Activated naive CD4-positive, alpha-beta T cell treated with Interleukin-2 at 50 U/mL for 16 hours (primary cell): Measurements from ENCODE around the gene CEACAM3.

ENCODE experiments used
- DNase-seq: peaks from one replicate; pipeline ENCODE4 v3.0.0-alpha.2; 2020

CEACAM3 gene

GRCh38 chr19:41793414-41793727, 3.0 kb upstream of the CEACAM3 start:
- no peak for DNase-seq

- peak; percentile 67 for DNase-seq
Observed at GRCh38 chr19:41795031-41795461, 1.3 kb upstream of the CEACAM3 start.

- no peak for DNase-seq
Observed at GRCh38 chr19:41796901-41797300, 514 bp downstream of the CEACAM3 start.

- DNase-seq, result no peak
Observed at GRCh38 chr19:41799444-41800000, 3.1 kb downstream of the CEACAM3 start.

GRCh38 chr19:41801031-41801430, 4.6 kb downstream of the CEACAM3 start:
- no peak for DNase-seq

GRCh38 chr19:41801792-41802211, 5.4 kb downstream of the CEACAM3 start:
- DNase-seq, result no peak

GRCh38 chr19:41802770-41803169, 6.4 kb downstream of the CEACAM3 start:
- no peak for DNase-seq

- DNase-seq, result no peak
Observed at GRCh38 chr19:41804336-41804735, 7.9 kb downstream of the CEACAM3 start.

GRCh38 chr19:41807176-41807575, 10.8 kb downstream of the CEACAM3 start:
- no peak for DNase-seq

GRCh38 chr19:41808663-41809566, 12.5 kb downstream of the CEACAM3 start:
- no peak for DNase-seq

GRCh38 chr19:41810301-41810700, 13.9 kb downstream of the CEACAM3 start:
- no peak for DNase-seq

GRCh38 chr19:41811036-41811435, 14.6 kb downstream of the CEACAM3 start:
- no peak for DNase-seq

GRCh38 chr19:41811981-41812380, 15.6 kb downstream of the CEACAM3 start:
- no peak for DNase-seq

GRCh38 chr19:41813911-41814310, 17.5 kb downstream of the CEACAM3 start:
- DNase-seq, result no peak

GRCh38 chr19:41815301-41815700, 18.9 kb downstream of the CEACAM3 start:
- DNase-seq, result no peak

GRCh38 chr19:41816761-41817160, 20.4 kb downstream of the CEACAM3 start:
- DNase-seq, result no peak

GRCh38 chr19:41821003-41821735, 24.8 kb downstream of the CEACAM3 start:
- peak; percentile 33 for DNase-seq

- DNase-seq, result no peak
Observed at GRCh38 chr19:41837981-41838708, 41.8 kb downstream of the CEACAM3 start.

- no peak for DNase-seq
Observed at GRCh38 chr19:41839211-41839610, 42.8 kb downstream of the CEACAM3 start.

GRCh38 chr19:41843371-41843770, 47.0 kb downstream of the CEACAM3 start:
- DNase-seq, result no peak

GRCh38 chr19:41844601-41845000, 48.2 kb downstream of the CEACAM3 start, which contains the start of gene LYPD4:
TSS of gene LYPD4 (minus strand) at chr19:41844683. CDS start at chr19:41839285, 5,398 bp downstream.
- DNase-seq, result no peak

GRCh38 chr19:41845001-41845050, 48.4 kb downstream of the CEACAM3 start, which contains the start of gene DMRTC2:
TSS of gene DMRTC2 (plus strand) at chr19:41845042. CDS start at chr19:41847429, 2,387 bp downstream.
- DNase-seq, result no peak

GRCh38 chr19:41845051-41845590, 48.7 kb downstream of the CEACAM3 start:
- DNase-seq, result no peak
